Measurements from ENCODE around the gene RYR1.

DNA sequence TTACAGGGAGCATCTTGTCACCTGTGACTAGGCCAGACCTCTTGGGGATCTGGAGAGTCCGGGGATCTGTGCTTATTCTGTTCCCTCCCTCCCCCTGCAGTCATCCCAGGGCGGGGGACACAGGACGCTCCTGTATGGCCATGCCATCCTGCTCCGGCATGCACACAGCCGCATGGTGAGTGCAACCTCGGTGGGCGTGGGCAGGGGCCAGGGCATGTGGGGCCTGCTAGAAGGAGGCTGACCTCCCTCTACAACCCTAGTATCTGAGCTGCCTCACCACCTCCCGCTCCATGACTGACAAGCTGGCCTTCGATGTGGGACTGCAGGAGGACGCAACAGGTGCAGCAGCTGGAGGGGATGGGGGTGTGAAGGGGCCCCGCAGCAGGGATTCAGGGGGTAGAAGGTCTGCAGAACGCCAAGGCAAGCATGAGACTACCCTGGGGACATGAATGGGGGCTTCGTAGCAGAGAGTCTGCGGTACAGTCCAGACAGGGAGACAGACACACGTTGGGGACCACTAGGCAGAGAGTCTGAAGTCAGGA lies 10.0 kb downstream of the RYR1 start:
- TF ChIP-seq, protein P1, sequence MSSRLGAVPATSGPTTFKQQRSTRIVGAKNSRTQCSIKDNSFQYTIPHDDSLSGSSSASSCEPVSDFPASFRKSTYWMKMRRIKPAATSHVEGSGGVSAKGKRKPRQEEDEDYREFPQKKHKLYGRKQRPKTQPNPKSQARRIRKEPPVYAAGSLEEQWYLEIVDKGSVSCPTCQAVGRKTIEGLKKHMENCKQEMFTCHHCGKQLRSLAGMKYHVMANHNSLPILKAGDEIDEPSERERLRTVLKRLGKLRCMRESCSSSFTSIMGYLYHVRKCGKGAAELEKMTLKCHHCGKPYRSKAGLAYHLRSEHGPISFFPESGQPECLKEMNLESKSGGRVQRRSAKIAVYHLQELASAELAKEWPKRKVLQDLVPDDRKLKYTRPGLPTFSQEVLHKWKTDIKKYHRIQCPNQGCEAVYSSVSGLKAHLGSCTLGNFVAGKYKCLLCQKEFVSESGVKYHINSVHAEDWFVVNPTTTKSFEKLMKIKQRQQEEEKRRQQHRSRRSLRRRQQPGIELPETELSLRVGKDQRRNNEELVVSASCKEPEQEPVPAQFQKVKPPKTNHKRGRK (CRISPR knock-in tag; IDR thresholded peaks at IDR 0.05) = no peak
- no peak for TF ChIP-seq ZFP36 (IDR thresholded peaks at IDR 0.05; ENCODE audit: borderline replicate concordance, low read depth, low read length, partially characterized antibody)
- TF ChIP-seq YY1 (IDR thresholded peaks at IDR 0.05; ENCODE audit: insufficient read depth, insufficient replicate concordance, low read depth, low read length) = no peak
- TF ChIP-seq, protein P2, sequence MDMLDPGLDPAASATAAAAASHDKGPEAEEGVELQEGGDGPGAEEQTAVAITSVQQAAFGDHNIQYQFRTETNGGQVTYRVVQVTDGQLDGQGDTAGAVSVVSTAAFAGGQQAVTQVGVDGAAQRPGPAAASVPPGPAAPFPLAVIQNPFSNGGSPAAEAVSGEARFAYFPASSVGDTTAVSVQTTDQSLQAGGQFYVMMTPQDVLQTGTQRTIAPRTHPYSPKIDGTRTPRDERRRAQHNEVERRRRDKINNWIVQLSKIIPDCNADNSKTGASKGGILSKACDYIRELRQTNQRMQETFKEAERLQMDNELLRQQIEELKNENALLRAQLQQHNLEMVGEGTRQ (IDR thresholded peaks at IDR 0.05; ENCODE audit: low read depth, low read length) = no peak
- TF ChIP-seq, protein P2 (CRISPR knock-in tag; IDR thresholded peaks at IDR 0.05; ENCODE audit: borderline replicate concordance) = no peak
- TF ChIP-seq, protein P3, sequence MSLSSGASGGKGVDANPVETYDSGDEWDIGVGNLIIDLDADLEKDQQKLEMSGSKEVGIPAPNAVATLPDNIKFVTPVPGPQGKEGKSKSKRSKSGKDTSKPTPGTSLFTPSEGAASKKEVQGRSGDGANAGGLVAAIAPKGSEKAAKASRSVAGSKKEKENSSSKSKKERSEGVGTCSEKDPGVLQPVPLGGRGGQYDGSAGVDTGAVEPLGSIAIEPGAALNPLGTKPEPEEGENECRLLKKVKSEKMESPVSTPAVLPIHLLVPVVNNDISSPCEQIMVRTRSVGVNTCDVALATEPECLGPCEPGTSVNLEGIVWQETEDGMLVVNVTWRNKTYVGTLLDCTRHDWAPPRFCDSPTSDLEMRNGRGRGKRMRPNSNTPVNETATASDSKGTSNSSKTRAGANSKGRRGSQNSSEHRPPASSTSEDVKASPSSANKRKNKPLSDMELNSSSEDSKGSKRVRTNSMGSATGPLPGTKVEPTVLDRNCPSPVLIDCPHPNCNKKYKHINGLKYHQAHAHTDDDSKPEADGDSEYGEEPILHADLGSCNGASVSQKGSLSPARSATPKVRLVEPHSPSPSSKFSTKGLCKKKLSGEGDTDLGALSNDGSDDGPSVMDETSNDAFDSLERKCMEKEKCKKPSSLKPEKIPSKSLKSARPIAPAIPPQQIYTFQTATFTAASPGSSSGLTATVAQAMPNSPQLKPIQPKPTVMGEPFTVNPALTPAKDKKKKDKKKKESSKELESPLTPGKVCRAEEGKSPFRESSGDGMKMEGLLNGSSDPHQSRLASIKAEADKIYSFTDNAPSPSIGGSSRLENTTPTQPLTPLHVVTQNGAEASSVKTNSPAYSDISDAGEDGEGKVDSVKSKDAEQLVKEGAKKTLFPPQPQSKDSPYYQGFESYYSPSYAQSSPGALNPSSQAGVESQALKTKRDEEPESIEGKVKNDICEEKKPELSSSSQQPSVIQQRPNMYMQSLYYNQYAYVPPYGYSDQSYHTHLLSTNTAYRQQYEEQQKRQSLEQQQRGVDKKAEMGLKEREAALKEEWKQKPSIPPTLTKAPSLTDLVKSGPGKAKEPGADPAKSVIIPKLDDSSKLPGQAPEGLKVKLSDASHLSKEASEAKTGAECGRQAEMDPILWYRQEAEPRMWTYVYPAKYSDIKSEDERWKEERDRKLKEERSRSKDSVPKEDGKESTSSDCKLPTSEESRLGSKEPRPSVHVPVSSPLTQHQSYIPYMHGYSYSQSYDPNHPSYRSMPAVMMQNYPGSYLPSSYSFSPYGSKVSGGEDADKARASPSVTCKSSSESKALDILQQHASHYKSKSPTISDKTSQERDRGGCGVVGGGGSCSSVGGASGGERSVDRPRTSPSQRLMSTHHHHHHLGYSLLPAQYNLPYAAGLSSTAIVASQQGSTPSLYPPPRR (CRISPR knock-in tag; IDR thresholded peaks at IDR 0.05; ENCODE audit: borderline replicate concordance) = no peak
- no peak for TF ChIP-seq TBL1XR1 (IDR thresholded peaks at IDR 0.05; ENCODE audit: borderline replicate concordance, low read length, partially characterized antibody)
- TF ChIP-seq ZNF891 (CRISPR knock-in tag; IDR thresholded peaks at IDR 0.05) = no peak
- no peak for TF ChIP-seq ZNF883 (CRISPR knock-in tag; IDR thresholded peaks at IDR 0.05; ENCODE audit: not compliant biosample characterization)
